Urothelium cell line (cell line): ENCODE data around the gene NCK2.

Experiments used
- DNase-seq: peaks from one replicate; pipeline ENCODE4 v3.0.0; 2011; ENCODE audit warnings: low spot score, mixed read lengths
- FAIRE-seq: peaks from 2 replicates; lab custom pipeline; 2011; peaks lifted over from hg19 to GRCh38; lab: Jason Lieb, UNC

The NCK2 gene

DNA sequence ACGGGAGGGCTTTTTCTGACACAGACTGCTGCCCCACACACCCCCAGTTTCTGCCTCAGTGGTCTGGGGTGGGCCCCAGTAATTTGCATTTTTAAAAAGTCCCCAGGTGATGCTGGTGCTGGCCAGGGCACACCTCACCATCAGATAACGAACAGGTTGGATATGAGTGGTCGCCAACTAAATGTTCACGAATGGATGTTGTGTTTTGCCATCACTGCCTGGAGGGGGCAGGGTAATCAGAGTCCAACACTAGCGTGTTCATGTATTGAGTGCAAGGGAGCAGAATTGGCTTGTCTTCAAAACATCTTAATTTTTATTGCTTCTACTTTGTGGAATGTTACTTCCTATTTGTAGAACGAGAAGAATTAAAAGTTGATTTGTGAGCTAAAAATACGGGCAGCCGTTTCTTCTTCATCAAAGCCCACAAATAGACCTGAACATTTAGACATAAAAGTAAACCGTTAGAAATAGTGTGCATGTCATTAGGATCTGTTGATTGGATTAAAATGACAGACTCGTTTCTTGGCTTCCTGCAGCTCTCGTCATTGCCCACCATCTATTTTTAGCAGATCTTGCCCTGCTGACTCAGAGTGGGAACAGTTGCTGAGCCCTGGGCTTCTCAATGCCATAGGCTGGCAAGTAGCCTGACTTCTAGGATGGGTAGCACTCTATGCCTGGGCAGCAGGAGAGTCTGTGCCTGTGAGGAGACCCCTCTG is 45.2 kb downstream of the NCK2 start:
- DNase-seq, result peak; percentile 89
- no peak for FAIRE-seq

DNA sequence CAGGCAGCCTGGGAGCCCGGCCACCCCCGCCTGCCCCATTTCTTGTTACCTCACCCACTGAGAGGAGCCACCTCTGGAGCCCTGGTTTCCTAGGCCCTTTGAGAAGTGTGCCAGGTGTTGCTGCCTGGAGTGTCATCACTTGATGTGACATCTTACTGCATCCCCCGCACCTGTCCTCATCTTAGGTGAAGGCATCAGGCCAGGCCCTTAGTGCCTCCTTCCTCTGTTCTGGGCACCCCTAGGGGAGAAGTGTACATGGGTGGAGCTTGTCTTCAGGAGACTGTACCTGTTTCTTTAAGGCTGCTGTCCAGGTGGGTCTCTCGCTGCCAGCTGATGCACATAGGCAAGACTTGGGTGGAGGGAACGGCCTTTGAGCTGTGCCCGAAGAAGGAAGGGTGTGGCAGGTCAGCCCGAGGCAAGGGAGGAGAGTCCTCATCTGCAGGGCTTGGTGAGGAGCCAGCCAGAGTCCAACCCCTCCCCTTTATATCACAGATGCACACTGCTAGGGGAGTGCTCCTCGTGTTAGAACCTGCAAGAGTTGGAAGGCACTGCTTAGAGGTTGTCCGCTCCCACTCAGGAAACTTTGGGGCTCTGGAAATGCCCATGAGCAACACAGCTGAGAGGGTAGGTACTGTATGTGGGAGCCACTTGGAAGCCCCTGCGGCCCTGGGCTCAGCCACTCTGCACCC is 45.9 kb downstream of the NCK2 start:
- no peak for DNase-seq
- no peak for FAIRE-seq

DNA sequence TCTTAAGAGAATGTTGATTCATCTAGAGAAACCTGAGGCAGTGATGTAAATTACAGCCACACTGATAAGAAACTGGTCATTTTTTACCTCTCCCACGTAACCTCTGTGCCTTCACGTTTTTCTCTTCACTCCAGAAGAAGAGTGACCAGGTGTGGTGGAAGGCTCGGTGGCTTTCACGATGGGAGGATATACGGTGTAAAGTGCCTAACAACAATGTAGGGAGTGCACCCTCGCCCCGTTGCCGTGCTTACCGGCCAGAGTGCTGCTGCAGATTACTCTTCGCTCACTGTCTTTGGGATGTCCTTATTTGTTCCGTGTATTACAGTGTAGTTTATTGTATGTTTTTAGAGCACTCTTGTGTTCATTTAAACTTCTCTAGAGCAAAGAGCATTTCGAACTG is 46.5 kb downstream of the NCK2 start:
- FAIRE-seq (no peak), DNase-seq (no peak)

DNA sequence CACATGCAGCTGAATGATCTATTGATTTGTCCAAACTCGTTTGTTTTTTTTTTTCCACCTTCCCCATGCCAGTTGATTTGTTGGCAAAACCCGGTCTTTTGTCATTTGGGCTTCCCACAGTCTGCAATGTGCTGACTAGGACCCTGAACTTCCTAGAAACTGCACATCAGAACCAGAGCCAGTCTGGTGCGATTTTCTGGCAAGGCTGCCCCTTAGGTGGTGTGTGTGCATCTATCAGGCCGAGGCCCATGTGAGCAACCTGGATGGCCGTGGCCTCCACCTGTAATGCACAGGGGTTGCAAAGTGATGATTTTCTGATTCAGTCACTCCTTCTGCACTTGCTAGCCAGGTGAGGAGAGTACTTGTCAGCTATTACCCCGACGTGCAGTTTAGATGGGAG is 47.8 kb downstream of the NCK2 start:
- FAIRE-seq (no peak), DNase-seq (no peak)

DNA sequence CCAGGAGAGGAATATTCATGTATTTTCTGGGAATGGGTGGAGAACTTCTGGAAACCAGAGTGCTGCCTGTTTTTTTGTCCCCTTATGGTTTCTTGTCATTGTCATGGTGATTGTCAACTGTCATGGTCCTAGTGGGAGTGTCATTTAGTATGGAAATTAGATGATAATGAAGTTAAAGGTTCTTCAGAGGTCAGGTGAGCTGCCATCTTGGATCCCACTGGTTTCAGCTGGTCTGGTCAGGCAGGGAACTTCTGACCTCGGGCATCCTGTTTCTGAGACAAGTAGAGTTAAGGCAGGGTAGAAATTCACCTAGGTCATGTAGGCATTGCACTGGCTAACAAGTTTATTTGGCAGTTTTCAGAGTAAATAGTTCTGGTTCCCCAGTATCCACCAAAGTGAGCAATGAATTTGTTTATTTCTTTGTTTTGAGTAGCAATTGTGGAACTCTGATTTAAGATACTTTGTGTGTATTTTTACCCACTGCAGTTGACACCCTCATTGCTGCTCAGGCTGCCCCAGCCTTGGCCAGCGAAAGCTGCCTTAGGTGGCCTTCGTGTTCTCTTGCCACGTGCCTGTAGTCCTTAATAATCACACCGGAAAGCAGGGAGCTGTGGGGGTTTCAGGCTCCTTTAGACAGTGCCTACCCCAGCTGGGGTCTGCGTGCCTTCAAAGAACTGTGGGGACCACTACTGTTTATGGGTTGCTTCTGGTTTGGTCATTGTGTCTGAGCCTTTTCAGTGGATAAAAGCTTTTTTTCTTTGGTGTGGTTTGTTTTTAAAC is 48.7 kb downstream of the NCK2 start:
- DNase-seq (no peak), FAIRE-seq (no peak)

DNA sequence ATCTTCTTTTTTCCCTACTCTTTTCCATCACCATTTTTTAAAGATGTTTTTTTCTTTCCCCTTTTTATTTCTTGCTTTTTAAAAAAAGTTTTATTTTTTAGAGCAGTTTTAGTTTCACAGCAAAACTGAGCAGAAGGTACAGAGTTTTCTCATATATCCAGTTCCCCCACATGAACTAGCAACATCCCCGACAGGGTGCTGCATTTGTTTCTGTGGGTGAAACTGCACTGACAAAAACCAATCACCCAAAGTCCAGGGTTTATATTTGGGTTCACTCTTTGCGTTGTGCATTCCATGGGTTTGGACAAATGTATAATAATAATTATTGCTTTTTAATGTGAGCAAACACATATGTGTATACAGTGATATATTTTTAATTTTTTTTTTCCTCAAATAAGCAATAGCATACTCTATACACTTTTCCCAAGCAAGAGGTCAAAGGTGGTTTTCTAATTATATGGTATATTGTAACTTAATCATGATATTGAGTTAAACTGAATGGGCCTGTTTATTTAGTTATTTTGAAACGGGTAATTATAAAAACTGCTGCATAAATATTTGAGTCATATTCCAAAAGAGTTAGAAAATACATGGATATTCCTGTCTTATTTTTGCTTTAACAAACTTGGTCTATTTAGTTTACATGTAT is 50.3 kb downstream of the NCK2 start:
- no peak for FAIRE-seq

DNA sequence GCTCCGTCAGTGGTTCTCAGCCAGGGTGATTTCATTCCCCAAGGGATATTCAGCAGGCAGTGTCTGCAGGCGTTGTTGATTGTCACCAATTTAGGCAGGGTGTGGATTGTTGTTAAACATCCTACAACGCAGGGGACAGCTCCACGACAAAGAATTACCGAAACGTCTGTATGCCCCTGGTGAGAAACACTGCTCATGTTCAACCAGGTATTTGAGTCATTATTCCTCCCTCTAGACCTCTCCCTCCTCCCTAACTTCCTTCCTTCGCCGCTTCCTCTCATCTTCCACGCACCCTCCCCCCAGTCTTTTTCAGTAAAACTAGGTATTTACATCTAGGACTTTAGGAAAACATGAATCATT is 50.8 kb downstream of the NCK2 start:
- DNase-seq, result no peak
- no peak for FAIRE-seq

More for the DNA sequence above, 50.3 kb downstream of the NCK2 start:
- DNase-seq, result no peak

DNA sequence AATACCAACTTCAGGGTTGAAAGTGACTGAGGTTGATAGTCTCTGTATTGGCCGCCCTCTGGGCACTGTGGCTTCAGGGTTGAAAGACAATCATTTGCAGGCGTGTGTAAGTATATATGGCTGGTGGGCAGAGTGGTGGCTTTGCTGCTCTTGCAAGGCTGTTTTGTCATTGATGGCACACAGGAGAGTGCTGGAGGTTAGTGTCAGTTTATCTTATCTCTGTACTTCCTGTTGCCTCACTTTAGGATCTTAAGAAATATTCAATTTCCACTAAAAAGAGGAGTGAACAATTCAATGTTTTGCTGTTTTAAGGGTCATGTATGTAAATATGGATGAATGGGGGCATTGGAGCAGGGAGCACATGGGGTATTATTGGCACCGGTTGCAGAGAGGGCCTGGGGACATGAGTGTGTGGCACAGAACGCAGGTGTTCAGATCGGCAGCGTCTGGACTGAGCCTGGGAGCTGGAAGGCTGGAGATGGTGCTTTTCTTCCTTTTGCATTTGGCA is 51.5 kb downstream of the NCK2 start:
- no peak for FAIRE-seq
- DNase-seq, result no peak

DNA sequence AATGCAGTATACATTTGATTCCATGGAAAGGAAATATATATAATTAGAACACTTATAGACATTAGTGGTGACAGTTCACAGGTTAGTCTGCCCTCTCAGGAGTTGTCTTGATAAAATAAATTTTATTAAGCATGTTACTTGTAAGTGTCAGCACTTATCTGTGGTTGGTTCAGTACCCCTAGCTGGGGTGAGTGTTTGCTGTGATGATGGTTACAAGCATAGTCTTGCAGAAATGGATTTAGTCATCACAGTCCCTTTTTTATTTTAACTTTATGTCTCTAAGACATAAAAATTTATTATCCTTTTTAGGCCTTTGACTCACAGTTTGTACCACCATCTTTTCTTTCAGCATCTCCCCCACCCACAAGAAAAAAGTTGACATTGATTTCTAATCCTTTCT is 52.1 kb downstream of the NCK2 start:
- FAIRE-seq (no peak), DNase-seq (no peak)

DNA sequence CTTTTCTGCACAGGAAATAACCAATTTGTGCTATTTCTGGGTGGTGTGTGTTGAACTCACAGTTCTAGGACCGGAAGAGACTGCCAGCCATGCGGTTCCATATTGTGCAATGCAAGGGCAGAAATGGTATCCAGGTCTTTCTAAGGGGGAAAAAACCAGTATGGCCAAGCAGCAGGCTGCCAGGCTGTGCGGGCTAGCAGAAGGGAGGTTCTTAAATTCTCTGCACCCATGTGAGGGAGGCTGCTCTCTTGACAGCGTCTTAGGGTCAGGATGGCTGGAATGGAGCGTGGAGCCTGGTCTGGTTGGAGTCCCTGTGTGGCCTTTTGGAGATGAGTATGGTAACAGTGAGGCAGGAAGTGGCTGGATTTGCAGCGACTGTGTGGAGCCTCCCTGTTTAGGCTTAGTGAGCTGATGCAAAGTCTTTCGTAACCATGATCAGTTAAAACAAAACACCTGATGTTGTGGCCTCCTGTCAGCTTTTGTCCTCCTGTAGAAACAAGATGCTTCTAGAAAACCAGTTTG is 52.6 kb downstream of the NCK2 start:
- no peak for FAIRE-seq

DNA sequence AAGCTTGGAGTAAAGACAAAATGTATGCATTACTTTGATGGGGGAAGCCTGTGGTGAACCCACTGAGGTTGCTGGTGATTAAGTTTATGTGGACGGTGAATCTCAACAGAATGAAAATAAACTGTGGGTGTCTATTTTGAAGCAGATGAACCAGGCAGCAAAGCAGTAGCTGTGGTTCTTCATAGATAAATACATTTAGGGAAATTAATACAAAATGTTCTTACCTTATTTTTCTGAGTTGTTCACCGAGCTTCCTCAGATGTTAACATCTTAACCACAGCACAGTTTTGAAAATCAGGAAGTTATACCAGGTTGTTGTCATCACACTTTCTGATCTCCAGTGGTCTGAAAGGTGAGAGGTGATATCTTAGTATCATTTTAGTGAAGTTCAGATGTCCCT is 53.9 kb downstream of the NCK2 start:
- no peak for DNase-seq
- FAIRE-seq, result no peak

More for the DNA sequence above, 52.6 kb downstream of the NCK2 start:
- DNase-seq, result no peak

DNA sequence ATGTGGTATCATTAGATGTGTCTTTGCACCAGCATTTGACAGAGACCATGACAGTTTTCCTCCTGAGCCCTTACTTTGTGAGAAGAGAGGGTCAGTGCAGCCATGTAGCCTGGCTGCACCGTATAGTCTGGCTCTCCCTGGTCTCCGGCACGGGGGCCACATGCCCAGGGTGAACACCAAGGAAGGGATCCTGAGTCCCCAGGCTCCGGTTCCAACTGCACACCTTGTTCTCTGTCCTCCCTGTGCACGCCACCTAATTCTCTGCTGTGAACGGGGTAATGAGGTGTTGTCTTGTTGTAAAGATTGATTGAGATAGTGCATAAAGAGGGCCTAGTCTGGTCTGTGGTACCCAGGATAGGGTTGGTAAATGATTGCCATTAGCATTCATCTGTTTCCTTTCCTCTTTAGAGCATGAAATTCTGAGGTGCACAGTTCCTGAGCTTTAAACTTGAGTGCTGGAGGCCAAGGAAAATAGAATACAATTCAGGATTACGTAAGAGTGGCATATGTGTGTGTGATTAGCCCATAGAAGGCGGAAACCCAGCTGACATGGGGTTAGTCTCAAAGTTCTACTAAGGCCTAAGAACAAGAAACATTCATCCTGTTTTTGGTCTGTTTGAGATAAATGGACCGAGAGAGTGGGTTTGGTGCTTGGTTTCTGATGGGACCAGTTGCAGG is 55.5 kb downstream of the NCK2 start:
- no peak for DNase-seq
- FAIRE-seq, result no peak

DNA sequence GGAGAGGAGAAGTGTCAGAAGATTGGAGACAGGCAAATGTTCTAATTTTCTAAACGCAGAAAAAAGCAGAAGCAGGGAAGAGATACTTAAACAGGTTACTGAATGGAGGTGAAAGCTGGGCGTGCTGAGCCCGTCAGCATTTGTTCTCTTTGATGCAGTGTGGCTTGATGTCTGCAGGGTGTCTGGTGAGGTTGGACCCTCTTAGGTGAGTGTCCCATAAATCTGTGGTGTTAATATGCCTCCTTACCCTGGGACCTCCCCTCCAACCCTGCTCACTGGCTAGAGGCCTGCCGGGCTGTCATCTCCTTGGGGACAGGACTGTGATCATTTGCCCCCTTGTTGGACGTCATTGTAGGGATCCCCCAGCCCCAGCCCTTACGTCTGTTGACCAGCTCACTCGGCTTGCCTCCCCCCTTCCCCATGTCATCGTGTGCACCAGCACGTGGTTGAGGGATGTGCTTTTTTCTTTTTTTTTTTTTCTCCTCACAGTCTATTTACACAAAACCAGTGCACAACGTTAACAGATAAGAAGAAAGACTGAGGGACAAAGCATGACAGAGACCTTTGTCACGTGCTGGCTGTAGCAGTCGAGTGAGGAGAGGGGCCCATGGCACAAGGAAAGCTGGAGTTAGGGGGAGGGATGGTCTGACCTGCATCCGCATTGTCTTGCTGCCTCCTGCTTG is 56.4 kb downstream of the NCK2 start:
- no peak for FAIRE-seq
- no peak for DNase-seq

DNA sequence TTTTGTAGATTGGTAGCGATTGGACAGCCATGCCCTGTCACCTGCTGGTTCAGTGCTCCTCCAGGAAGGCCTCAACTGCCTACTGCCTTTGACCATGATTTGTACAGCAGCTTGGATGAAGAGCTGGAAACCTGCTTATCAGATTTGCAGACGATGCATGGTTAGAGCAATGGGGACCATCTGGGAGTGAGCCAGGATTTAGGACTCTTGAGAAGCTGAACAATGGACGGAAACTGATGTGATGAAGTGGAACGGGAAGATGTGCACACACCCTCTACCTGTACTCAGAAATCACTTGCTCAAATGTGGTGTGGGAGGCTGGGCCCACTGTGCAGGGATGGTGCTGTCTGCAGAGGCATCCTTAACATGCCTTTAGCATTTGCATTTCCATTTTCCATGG is 57.2 kb downstream of the NCK2 start:
- DNase-seq, result no peak
- no peak for FAIRE-seq

DNA sequence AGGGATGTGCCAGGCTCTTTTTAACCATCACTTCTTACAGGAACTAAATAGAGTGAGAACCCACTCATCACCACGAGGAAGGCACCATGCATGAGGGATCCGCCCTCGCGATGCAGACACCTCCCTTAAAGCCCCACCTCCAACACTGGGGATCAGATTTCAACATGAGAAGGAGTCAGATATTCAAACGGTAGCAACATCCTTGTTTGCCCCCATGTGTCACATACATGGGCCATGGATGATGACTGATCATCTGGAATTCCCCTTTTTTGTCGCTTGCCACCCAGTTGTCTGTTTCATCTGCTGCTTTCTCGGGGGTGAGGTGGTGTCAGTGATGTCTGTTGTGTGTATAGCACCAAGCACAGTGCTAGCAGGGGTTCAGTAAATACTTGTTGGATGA is 57.9 kb downstream of the NCK2 start:
- FAIRE-seq (no peak), DNase-seq (no peak)

DNA sequence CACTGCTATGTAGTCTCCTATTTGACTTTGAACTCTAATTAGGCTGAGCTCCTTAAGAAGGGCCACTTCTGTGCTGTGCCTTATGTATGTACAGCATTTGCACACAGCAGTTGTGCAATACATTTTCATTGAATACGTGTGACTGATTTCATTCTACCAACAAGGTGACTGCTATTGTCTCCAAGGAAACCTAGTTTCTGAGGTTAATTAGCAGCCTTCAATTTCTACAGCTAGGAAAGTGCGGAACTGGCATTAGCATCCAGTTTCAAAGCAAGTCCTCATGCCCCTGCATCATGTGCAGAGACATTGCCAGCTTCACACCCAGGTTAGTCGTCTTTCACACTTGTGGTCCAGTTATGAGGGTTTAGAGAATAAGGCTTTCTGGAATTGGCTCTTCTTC is 58.6 kb downstream of the NCK2 start:
- no peak for FAIRE-seq
- DNase-seq, result no peak

DNA sequence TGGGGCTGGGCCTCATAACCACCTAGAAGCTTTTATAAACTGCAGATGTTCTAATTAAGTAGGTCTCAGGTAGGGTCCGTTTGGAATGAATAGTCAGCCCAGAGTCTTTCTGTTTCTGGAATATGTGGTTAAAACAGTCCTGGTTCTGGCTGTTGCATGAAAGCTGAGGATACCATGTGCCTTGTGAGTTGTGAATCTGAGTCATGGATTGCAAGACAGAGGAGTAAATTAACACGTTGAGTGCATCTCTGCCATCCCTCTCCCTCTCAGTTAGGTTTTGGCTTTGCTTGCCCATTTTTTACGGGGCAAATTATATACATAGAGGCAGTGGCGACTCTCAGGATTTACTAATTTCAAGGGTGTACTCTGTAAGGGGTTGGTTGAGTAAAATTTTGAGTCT is 59.1 kb downstream of the NCK2 start:
- DNase-seq (no peak), FAIRE-seq (no peak)

DNA sequence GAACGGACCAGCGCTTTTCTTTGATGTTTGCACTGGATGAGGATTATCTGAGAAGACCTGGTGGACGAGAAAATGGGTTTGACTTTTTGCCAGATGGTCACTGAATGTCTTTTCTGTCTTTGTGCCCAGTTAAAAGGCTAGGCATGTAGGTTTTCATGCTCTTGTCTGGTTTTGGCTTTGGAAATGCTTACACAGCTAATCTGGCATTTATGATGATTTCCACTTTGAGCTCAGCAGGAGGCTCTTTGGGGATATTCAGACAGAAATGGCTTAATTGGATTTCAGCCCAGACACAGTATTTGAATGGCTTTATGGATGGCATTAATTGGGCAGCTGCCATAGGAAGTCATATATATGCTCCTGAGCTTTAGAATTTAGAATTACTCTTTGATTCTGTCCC is 59.6 kb downstream of the NCK2 start:
- no peak for DNase-seq

DNA sequence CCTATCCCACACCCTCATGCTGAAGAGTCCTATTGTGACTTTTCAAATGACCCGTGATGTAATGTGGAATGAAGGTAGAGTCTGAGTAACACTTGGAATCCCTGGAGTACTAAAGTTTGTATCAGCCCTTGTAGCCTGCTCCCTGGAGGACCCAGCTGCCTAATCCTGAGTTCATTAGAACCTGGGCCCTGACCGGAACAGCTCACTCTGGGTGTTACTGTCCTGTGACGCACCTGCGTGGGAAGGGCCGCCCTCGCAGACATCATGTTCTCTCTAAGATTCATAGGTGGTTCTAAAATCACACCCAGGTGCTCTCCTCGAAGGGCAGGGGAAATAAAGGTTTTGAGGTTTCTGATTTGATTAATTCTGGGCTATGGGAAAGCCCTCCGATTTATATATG is 62.3 kb downstream of the NCK2 start:
- no peak for FAIRE-seq

More for the DNA sequence above, 59.6 kb downstream of the NCK2 start:
- no peak for FAIRE-seq

More for the DNA sequence above, 62.3 kb downstream of the NCK2 start:
- DNase-seq, result no peak
